Mesendoderm (in vitro differentiated cells): ENCODE data around the gene DLG2.

Experiments
- DNase-seq: peaks from one replicate; pipeline ENCODE4 v3.0.0; 2013
- H2AK5ac ChIP-seq: 2 replicates; pipeline ENCODE4 v1.6.1; 2013; ENCODE audit warnings: low read length, inconsistent platforms
- H2BK120ac ChIP-seq: 2 replicates; pipeline ENCODE4 v1.6.1; 2013; ENCODE audit warnings: low read depth, mild to moderate bottlenecking, low read length, moderate library complexity, mixed read lengths
- H2BK15ac ChIP-seq: replicated peaks from 2 replicates; pipeline ENCODE4 v1.6.1; 2013; ENCODE audit warnings: low read depth, mild to moderate bottlenecking, moderate library complexity
- H2BK5ac ChIP-seq: 2 replicates; pipeline ENCODE4 v1.6.1; 2013; ENCODE audit warnings: low read length, inconsistent platforms
- H3K18ac ChIP-seq: 2 replicates; pipeline ENCODE4 v1.6.1; 2013; ENCODE audit warnings: mild to moderate bottlenecking, low read length, mixed read lengths
- H3K23ac ChIP-seq: one replicate; pipeline ENCODE4 v1.6.1; 2013; ENCODE audit warnings: low read length
- H3K27ac ChIP-seq: 2 replicates; pipeline ENCODE4 v1.5.1; 2013; ENCODE audit warnings: low read depth, mild to moderate bottlenecking, inconsistent platforms, low read length, moderate library complexity
- H3K27me3 ChIP-seq: 2 replicates; pipeline ENCODE4 v1.6.1; 2013; ENCODE audit warnings: low read length, control low read depth, mild to moderate bottlenecking, inconsistent platforms; ENCODE audit not compliant: insufficient read depth, poor library complexity
- H3K36me3 ChIP-seq: 2 replicates; pipeline ENCODE4 v1.6.1; 2013; ENCODE audit warnings: low read length, inconsistent platforms; ENCODE audit not compliant: control insufficient read depth, insufficient read depth
- H3K4ac ChIP-seq: one replicate; pipeline ENCODE4 v1.6.1; 2013; ENCODE audit warnings: low read depth, mild to moderate bottlenecking, low read length, moderate library complexity
- H3K4me1 ChIP-seq: 2 replicates; pipeline ENCODE4 v1.6.1; 2013; ENCODE audit warnings: low read depth, low read length, inconsistent platforms; ENCODE audit not compliant: control insufficient read depth
- H3K4me2 ChIP-seq: 2 replicates; pipeline ENCODE4 v1.6.1; 2013; ENCODE audit warnings: low read length
- H3K4me3 ChIP-seq: 2 replicates; pipeline ENCODE4 v1.5.1; 2013; ENCODE audit warnings: mild to moderate bottlenecking, low read length
- H3K56ac ChIP-seq: one replicate; pipeline ENCODE4 v1.6.1; 2013; ENCODE audit warnings: low read length
- H3K79me1 ChIP-seq: 2 replicates; pipeline ENCODE4 v1.6.1; 2013; ENCODE audit warnings: low read length, inconsistent platforms
- H3K79me2 ChIP-seq: 2 replicates; pipeline ENCODE4 v1.6.1; 2013; ENCODE audit warnings: mild to moderate bottlenecking, low read length; ENCODE audit not compliant: control insufficient read depth, insufficient read depth
- H3K9ac ChIP-seq: 2 replicates; pipeline ENCODE4 v1.6.1; 2013; ENCODE audit warnings: low read length, inconsistent platforms
- H4K5ac ChIP-seq: one replicate; pipeline ENCODE4 v1.6.1; 2013; ENCODE audit warnings: low read length
- H4K8ac ChIP-seq: one replicate; pipeline ENCODE4 v1.6.1; 2013; ENCODE audit warnings: low read depth, mild to moderate bottlenecking, control low read depth, low read length, moderate library complexity
- WGBS: extraction: QIAGEN DNeasy Blood & Tissue Kit; methylation state at CpG from one replicate; pipeline ENCODE4 v1.1.7; 2013; ENCODE audit warnings: low lambda C conversion rate, missing lambda C conversion rate; ENCODE audit not compliant: insufficient coverage; ENCODE audit errors: extremely low coverage; 5-methylcytosine and 5-hydroxymethylcytosine counted together

The DLG2 gene

DNA sequence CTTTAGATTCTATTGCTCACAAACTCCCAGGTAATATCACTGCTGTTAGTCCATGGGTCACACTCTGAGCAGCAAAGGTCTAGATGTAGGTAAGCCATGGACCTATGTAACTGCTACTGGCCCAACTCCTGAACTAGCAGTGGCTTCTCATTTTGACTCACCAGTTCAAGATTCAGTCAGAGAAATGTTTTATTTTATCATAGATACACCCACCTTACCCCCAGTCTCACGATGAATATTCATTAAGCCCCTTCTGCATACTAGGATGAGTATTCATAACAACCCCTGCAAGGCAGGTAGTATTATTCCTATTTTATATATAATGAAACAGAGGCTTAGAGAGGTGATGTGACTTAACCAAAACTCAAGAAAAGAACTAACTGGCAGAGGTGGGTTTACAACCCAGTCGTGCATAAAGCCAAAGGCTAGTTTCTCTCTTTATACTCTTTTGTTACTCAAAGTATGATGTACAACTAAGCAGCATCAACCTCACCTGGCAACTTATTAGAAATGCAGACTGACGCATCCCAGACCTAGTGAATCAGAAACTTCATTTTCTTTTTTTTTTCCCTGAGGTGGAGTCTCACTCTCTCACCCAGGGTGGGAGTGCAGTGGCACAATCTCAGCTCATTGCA, 1383.4 kb downstream of the DLG2 start:
- Histone ChIP-seq H3K27ac (no peak overlapping the region), H3K36me3 (no peaks in the 10 kb centered on the region), H3K4me3 (no peak overlapping the region), H2AK5ac (no peak overlapping the region), H3K9ac (no peak overlapping the region), H3K27me3 (no peaks in the 10 kb centered on the region), H3K4me1 (no peaks in the 10 kb centered on the region), H4K5ac (no peak overlapping the region), H3K56ac (no peak overlapping the region), H2BK120ac (no peak overlapping the region), H3K23ac (no peak overlapping the region), H4K8ac (no peak overlapping the region), H2BK15ac (no peak overlapping the region), H3K4me2 (no peak overlapping the region), H3K79me1 (no peaks in the 10 kb centered on the region), H2BK5ac (no peak overlapping the region), H3K18ac (no peak overlapping the region), H3K4ac (no peak overlapping the region), H3K79me2 (no peaks in the 10 kb centered on the region)
- no peak for DNase-seq
- WGBS = no CpG with 5 or more reads among the region's 3 CpGs

DNA sequence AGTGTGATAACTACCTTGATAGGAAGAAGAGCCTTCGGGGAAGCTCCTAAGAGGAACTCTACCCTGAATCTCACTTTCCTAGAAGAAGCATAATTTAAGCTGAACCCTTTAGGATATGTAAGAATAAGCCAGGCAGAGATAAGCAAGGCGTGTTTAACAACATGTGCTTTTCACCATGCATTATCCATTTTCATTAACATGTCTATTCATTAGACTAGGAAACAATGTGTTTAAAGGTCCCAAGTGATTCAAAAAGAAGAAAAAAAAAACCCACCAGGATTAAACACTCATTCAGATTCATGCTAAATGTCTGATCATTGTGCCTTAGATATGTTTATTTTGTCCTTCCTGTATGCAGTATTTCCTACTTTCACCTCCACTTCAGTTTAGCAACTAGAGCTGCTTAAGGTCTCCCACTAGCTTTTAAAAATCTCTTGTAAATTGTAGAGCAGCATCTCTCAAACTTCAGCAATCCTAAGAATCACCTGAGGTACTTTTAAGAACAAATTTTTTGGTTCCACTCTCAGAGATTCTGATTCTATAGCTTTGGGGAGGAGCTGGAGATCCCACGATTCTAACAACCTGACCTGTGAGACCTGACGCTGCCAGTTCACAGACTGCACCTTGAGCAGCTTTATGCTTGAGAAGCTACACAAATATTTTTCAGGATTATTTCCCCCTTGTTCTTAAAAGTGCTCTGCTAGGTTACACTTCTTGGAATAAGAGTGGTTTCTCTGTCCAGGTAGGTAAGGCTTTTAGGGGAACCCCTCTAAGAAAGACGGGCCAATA, 1385.6 kb downstream of the DLG2 start:
- Histone ChIP-seq H3K23ac (no peak overlapping the region), H3K27ac (no peak overlapping the region), H3K4me1 (no peaks in the 10 kb centered on the region), H3K4me3 (no peak overlapping the region), H3K4ac (no peak overlapping the region), H3K79me2 (no peaks in the 10 kb centered on the region), H2BK5ac (no peak overlapping the region), H3K27me3 (no peaks in the 10 kb centered on the region), H3K36me3 (no peaks in the 10 kb centered on the region), H3K56ac (no peak overlapping the region), H2BK120ac (no peak overlapping the region), H2BK15ac (no peak overlapping the region), H3K18ac (no peak overlapping the region), H4K5ac (no peak overlapping the region), H2AK5ac (no peak overlapping the region), H3K9ac (no peak overlapping the region), H3K79me1 (no peaks in the 10 kb centered on the region), H4K8ac (no peak overlapping the region), H3K4me2 (no peak overlapping the region)
- no CpG with 5 or more reads among the region's 5 CpGs for WGBS
- DNase-seq = no peak

DNA sequence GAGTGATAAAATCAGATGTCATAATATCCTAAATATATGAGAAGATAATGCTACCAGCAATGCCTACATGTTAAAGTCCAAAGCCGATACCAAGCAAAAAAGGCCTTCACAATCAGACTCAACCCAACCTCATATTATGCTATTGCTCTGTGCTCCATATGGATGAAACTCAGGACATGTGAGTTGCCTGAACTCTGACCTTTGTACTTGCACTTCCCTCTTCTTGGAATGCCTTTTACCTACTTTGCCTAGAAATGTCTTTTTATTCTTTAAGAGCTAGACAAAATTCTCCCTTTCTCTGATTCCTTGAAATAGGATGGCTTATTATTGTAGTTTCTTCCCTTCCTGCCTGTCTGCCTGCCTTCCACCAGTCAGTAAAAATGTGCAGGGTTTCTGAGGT, 1386.3 kb downstream of the DLG2 start:
- H2AK5ac ChIP-seq = no peak overlapping the region
- no peaks in the 10 kb centered on the region for H3K36me3 ChIP-seq
- no peak overlapping the region for H2BK5ac ChIP-seq
- H2BK15ac ChIP-seq = no peak overlapping the region
- no peak overlapping the region for H3K9ac ChIP-seq
- no peak overlapping the region for H3K27ac ChIP-seq
- WGBS = no CpG with 5 or more reads among the region's 1 CpG
- no peak overlapping the region for H3K56ac ChIP-seq
- H3K4me2 ChIP-seq = no peak overlapping the region
- no peak for DNase-seq
- H3K79me2 ChIP-seq = no peaks in the 10 kb centered on the region
- H3K23ac ChIP-seq = no peak overlapping the region
- H4K5ac ChIP-seq = no peak overlapping the region
- no peak overlapping the region for H3K4ac ChIP-seq
- H3K4me1 ChIP-seq = no peaks in the 10 kb centered on the region
- H3K4me3 ChIP-seq = no peak overlapping the region
- H3K27me3 ChIP-seq = no peaks in the 10 kb centered on the region
- H4K8ac ChIP-seq = no peak overlapping the region
- H2BK120ac ChIP-seq = no peak overlapping the region
- H3K79me1 ChIP-seq = no peaks in the 10 kb centered on the region
- no peak overlapping the region for H3K18ac ChIP-seq

DNA sequence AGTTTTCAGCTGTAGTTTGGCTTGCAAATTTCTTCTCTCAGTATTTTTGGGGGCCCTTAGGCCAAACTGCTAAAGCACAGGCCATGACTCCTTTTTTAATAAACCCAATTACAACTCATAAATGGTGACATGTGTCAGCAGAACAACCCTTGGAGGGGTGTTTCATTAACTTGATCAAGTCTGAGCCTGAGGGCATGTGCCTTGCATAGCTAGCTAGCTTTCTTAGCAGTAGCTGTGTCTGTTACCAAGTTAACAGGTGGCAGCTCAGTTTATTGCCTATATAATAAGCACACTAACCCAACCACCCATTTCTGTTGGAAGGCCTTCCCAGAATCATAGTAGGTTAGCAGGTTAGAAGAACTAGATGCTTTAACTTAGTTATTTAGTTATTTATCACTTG, 1390.7 kb downstream of the DLG2 start:
- Histone ChIP-seq H3K79me1 (no peaks in the 10 kb centered on the region), H4K8ac (peak overlapping the region; percentile 28), H3K27ac (no peak overlapping the region), H4K5ac (no peak overlapping the region), H3K9ac (no peak overlapping the region), H2AK5ac (no peak overlapping the region), H3K79me2 (no peaks in the 10 kb centered on the region), H2BK15ac (no peak overlapping the region), H3K4ac (no peak overlapping the region), H3K18ac (no peak overlapping the region), H3K27me3 (no peaks in the 10 kb centered on the region), H2BK120ac (no peak overlapping the region), H3K36me3 (no peaks in the 10 kb centered on the region), H3K56ac (no peak overlapping the region), H3K4me2 (no peak overlapping the region), H3K4me3 (no peak overlapping the region), H3K23ac (no peak overlapping the region), H3K4me1 (peaks cover 7% of the 10 kb centered on the region), H2BK5ac (no peak overlapping the region)
- no peak for DNase-seq

DNA sequence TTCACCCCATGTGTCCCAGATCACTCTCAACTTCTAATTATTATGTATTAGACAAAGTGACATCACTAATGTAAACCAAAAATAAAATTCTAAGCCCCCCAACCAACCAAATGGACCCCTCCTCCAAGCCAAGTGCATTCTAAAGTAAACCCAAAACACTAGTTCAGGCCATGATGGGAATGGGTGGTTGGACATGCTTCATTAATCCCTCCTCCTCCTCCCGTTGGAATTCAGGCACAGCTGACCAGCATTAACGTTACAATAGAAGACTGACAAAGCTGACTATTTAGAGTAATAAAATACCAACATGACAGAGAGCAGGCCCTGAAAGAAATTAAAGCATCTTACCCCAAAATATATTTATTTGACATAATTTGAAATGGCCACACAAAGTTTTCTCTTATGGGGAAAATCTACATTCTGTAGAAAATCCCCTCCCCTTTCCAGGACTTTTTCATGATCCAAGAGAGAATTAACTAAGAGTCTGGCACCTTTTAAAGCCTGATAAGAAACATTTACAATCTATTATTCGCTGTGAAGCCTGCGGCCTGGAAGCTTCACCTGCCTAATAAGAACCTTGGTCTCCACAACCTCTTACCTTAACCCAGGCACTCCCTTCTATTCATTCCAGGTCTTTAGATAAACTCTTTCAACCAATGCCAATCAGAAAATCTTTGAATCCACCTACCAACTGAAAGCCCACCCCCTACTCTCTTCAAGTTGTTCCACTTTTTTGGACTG, 1392.5 kb downstream of the DLG2 start:
- Histone ChIP-seq H3K4me3 (no peak overlapping the region), H2AK5ac (no peak overlapping the region)

More for the DNA sequence above, 1392.5 kb downstream of the DLG2 start:
- H3K27me3 ChIP-seq = no peaks in the 10 kb centered on the region
- H2BK15ac ChIP-seq = no peak overlapping the region
- H3K27ac ChIP-seq = no peak overlapping the region
- no peak overlapping the region for H3K23ac ChIP-seq
- H2BK120ac ChIP-seq = peak overlapping the region; percentile 4
- H3K9ac ChIP-seq = no peak overlapping the region
- no peak overlapping the region for H3K4ac ChIP-seq
- H4K5ac ChIP-seq = no peak overlapping the region
- H4K8ac ChIP-seq = no peak overlapping the region
- no peaks in the 10 kb centered on the region for H3K79me2 ChIP-seq
- H3K4me2 ChIP-seq = no peak overlapping the region
- peaks cover 7% of the 10 kb centered on the region for H3K4me1 ChIP-seq
- H3K36me3 ChIP-seq = no peaks in the 10 kb centered on the region
- peak; percentile 79 for DNase-seq
- WGBS = no CpG with 5 or more reads among the region's 4 CpGs
- peak overlapping the region; percentile 27 for H3K56ac ChIP-seq
- no peaks in the 10 kb centered on the region for H3K79me1 ChIP-seq
- H3K18ac ChIP-seq = peak overlapping the region; percentile 77
- peak overlapping the region; percentile 49 for H2BK5ac ChIP-seq
